Activated naive CD4-positive, alpha-beta T cell treated with anti-CD3 and anti-CD28 coated beads, Interleukin-2, amount 10 ng/mL, durations not matched to agents 5 hours and 36 hours (primary cell): ENCODE data around the gene IL34. TPM values are rescaled to one million over a fixed set of nuclear protein-coding genes. Genes with fewer than 3 reads are reported as not detected.

Experiments used
- total RNA-seq, 2 experiments: library from RNA; stranded (reverse); gene quantifications; one replicate each; pipeline ENCODE4 v1.2.3, GENCODE V29; 2021

Gene IL34
- total RNA-seq: not detected

DNA sequence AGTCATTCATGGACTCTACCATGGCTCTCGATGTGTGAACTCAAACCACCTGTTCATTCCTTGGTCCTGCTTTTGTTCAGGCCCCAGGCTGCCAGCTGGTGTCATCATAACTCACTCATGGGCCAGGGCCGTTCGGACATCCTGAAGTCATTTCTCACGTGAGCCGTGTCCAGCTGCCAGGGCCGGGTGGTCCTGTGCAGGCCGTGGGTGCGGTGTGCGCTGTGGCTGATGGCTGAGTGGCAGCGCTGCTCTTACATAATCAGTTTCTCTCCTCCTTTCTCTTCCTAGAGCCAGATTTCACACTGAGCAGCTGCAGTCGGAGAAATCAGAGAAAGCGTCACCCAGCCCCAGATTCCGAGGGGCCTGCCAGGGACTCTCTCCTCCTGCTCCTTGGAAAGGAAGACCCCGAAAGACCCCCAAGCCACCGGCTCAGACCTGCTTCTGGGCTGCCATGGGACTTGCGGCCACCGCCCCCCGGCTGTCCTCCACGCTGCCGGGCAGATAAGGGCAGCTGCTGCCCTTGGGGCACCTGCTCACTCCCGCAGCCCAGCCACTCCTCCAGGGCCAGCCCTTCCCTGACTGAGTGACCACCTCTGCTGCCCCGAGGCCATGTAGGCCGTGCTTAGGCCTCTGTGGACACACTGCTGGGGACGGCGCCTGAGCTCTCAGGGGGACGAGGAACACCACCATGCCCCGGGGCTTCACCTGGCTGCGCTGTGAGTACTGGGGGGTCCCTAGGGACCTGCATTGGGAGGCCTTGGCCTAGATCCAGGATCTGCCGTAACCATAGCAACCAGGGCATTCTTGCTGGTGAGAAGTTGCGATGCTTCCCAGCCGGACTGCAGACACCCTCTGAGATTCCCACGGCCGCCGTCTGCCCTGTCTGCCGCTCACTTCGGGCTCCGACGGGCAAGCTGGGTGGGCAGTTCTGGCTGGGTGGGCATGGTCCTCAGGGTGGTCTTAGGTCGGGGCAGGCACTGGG is at the start of gene IL34:
IL34 (plus strand) TSS at position 300 of the 982 bp plus-strand sequence; CDS start at position 689, 389 bp downstream.

DNA sequence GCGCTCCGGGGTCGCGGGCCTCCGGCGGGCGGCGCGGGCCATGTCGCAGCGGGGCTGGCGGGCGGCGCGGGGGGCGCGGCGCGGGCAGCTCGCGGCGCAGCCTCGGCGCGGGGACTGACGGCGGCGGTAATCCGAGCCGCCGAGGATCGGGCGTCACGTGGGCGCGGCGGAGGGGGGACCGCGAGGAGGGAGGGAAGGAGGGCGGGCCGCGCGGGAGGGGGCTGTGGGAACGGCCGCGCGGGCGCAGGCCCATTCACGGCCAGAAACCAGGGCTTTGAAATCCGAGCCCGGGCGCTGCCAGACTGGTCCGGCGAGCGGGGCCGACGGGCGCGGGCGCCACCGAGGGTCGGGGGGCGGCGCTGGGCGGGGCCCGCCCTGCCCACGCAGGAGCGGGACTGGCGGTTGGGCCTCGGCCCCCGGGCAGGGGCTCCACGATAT is 39.6 kb downstream of the IL34 start, which contains the start of gene MTSS2:
MTSS2 (minus strand) TSS at position 116 of the 438 bp plus-strand sequence. CDS start 262 bp downstream, outside the sequence.

Other genes with a start within 250 kb of the IL34 start
- gene ST3GAL2, start 207.5 kb upstream of the IL34 start, total RNA-seq: 10 to 100 TPM; 24.9 to 25.7 TPM
- gene FCSK, start 192.0 kb upstream of the IL34 start, total RNA-seq: 10 to 100 TPM; 19.7 to 21.9 TPM
- 10 to 100 TPM; 63.0 to 67.4 TPM for gene COG4, start 123.0 kb upstream of the IL34 start, total RNA-seq
- 100 to 1,000 TPM; 250 to 293 TPM for gene SF3B3, start 122.7 kb upstream of the IL34 start, total RNA-seq
- 10 to 100 TPM; 28.0 to 28.6 TPM for gene MTSS2, start 39.5 kb downstream of the IL34 start, total RNA-seq
- 10 to 100 TPM; 32.7 to 33.5 TPM for gene VAC14, start 154.6 kb downstream of the IL34 start, total RNA-seq